HepG2 (cell line): ENCODE results near the gene C18orf63. TPM values are rescaled to one million over a fixed set of nuclear protein-coding genes. Genes with fewer than 3 reads are reported as not detected.

ENCODE experiments used
- HNF4G ChIP-seq, 2 experiments: sonication (generic) in 1 of 2; formaldehyde crosslinking in 1 of 2; IDR thresholded peaks; 2 replicates each; pipeline versions ENCODE4 v1.4.0 to v1.6.1; 2011 to 2020; ENCODE audit warnings: borderline replicate concordance in 2 of 2, low read depth in 2 of 2, mild to moderate bottlenecking in 2 of 2, low read length in 1 of 2, missing genetic modification reagents in 1 of 2, moderate library complexity in 1 of 2
- KAT8 ChIP-seq: IDR thresholded peaks from 2 replicates; pipeline ENCODE4 v1.6.1; 2016; ENCODE audit warnings: missing genetic modification reagents, missing compliant biosample characterization
- KDM1A ChIP-seq: IDR thresholded peaks from 2 replicates; pipeline ENCODE4 v1.6.1; 2016; ENCODE audit warnings: missing compliant biosample characterization
- MEIS2 ChIP-seq: sonication (generic); formaldehyde crosslinking; IDR thresholded peaks from 2 replicates; pipeline ENCODE4 v1.9.0; 2021; ENCODE audit warnings: mild to moderate bottlenecking, missing genetic modification reagents
- NR2F1 ChIP-seq, 2 experiments: fragments of 450-650 bp in 1 of 2; formaldehyde crosslinking in 1 of 2; IDR thresholded peaks; 2 replicates each; pipeline versions ENCODE4 v1.5.0 to v1.6.1; 2016 to 2020; ENCODE audit warnings: mild to moderate bottlenecking in 1 of 2, missing compliant biosample characterization in 1 of 2, missing genetic modification reagents in 1 of 2, moderate library complexity in 1 of 2
- PPARG ChIP-seq: conservative IDR thresholded peaks from 2 replicates; pipeline ENCODE4 v1.6.1; 2016; ENCODE audit warnings: missing biosample characterization, missing genetic modification reagents
- SAFB2 ChIP-seq: sonication (generic); formaldehyde crosslinking; IDR thresholded peaks from 2 replicates; pipeline ENCODE4 v1.5.1; 2020; ENCODE audit warnings: missing genetic modification reagents, low read depth, mild to moderate bottlenecking, borderline replicate concordance
- SOX5 ChIP-seq: IDR thresholded peaks from 2 replicates; pipeline ENCODE4 v1.6.1; 2016; ENCODE audit warnings: borderline replicate concordance
- ZBTB8A ChIP-seq: sonication (generic); formaldehyde crosslinking; IDR thresholded peaks from 2 replicates; pipeline ENCODE4 v1.4.0; 2020; ENCODE audit warnings: mild to moderate bottlenecking, low read depth, missing genetic modification reagents, borderline replicate concordance
- ZFP1 ChIP-seq: IDR thresholded peaks from 2 replicates; pipeline ENCODE4 v1.6.1; 2016
- ZNF3 ChIP-seq: IDR thresholded peaks from 2 replicates; pipeline ENCODE4 v1.7.0; 2017; ENCODE audit warnings: inconsistent platforms
- ZNF329 ChIP-seq: sonication (generic); formaldehyde crosslinking; IDR thresholded peaks from 2 replicates; pipeline ENCODE4 v1.9.0; 2021; ENCODE audit warnings: low read depth, mild to moderate bottlenecking, missing genetic modification reagents
- ZNF572 ChIP-seq: sonication (generic); formaldehyde crosslinking; IDR thresholded peaks from 2 replicates; pipeline ENCODE4 v1.5.1; 2020; ENCODE audit warnings: mild to moderate bottlenecking, missing genetic modification reagents
- ZNF790 ChIP-seq: sonication (generic); formaldehyde crosslinking; IDR thresholded peaks from 2 replicates; pipeline ENCODE4 v1.8.0; 2022; ENCODE audit warnings: missing genetic modification reagents, mild to moderate bottlenecking, borderline replicate concordance
- polyA plus RNA-seq, 8 experiments: library from polyadenylated mRNA; depleted of rRNA in 3 of 8; stranded (reverse) in 7 of 8; unstranded in 1 of 8; fragments of >200 nt; fragmentation: Illumina TruSeq in 4 of 8; extraction: Trizol in 4 of 8; gene quantifications; 2 replicates each; pipeline versions ENCODE4 v1.2.1 to v1.2.3, GENCODE V29; 2011 to 2016; ENCODE audit warnings: low read depth in 4 of 8, missing spikeins in 1 of 8, mixed read lengths in 1 of 8; ENCODE audit not compliant: insufficient read depth in 1 of 8
- total RNA-seq, 5 experiments: library from RNA; depleted of rRNA; stranded (reverse); fragments of >200 nt; fragmentation: Illumina TruSeq; extraction: Trizol; gene quantifications; 2 replicates each; pipeline ENCODE4 v1.2.3, GENCODE V29; 2016; ENCODE audit warnings: low read depth in 1 of 5
- TF ChIP-seq, protein P1 (sequence below): sonication (generic); formaldehyde crosslinking; IDR thresholded peaks from 2 replicates; pipeline ENCODE4 v1.4.0; 2020; ENCODE audit warnings: missing genetic modification reagents
- TF ChIP-seq, protein P2 (sequence below): sonication (generic); formaldehyde crosslinking; IDR thresholded peaks from 2 replicates; pipeline ENCODE4 v1.8.1; 2023; ENCODE audit warnings: missing genetic modification reagents, mild to moderate bottlenecking, borderline replicate concordance
- TF ChIP-seq, protein P3 (sequence below): sonication (generic); formaldehyde crosslinking; IDR thresholded peaks from 2 replicates; pipeline ENCODE4 v1.8.1; 2023; ENCODE audit warnings: mild to moderate bottlenecking, inconsistent platforms, moderate library complexity, missing genetic modification reagents, borderline replicate concordance
- TF ChIP-seq, protein P4 (sequence below): sonication (generic); formaldehyde crosslinking; IDR thresholded peaks from 2 replicates; pipeline ENCODE4; 2020; ENCODE audit warnings: missing genetic modification reagents, mild to moderate bottlenecking, borderline replicate concordance
- TF ChIP-seq, protein P5 (sequence below): IDR thresholded peaks from 2 replicates; pipeline ENCODE4 v1.6.1; 2016
- TF ChIP-seq, protein P6 (sequence below): sonication (generic); formaldehyde crosslinking; IDR thresholded peaks from 2 replicates; pipeline ENCODE4 v1.8.0; 2022; ENCODE audit warnings: missing genetic modification reagents, low read depth, mild to moderate bottlenecking, borderline replicate concordance

C18orf63 gene
- total and polyA plus RNA-seq, 2 of the 13 experiments (the other 11 are each of a cell fraction or from before 2014, with no cell fraction given) = 0.01 TPM; not detected in 1

DNA sequence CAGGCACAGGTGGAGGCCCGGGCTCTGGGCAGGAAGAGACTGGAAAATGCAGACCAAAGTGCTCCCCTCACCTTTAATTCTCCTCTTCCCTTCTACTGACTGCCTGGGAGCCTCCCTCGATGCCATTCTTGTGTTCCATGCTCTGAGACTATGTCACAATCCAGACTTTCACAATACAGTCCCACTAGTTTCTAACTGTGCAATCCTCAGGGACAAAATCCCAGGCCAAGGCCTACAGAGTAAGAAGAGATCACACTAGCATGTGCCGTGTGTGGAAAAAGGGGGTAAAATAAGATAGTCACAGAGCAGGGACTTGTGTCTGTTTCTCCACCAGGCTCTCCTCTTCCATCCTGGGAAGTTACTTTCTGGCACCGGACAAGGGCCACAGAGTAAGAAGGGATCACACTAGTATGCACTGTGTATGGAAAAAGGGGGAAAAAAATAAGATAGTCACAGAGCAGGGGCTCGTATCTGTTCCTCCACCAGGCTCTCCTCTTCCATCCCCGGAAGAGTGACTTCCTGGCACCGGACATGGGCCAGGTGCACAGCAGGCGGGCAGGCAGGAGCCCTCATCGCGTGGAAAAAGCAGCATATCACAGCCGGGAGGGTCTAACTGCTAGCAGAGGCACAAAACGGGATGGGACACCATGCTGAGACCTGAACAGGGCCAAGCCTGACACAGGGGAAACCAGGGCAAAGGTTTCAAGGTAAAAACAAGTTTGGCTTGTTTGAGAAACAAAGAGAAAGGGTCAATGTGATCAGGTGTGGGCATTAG lies 33.5 kb upstream of the C18orf63 start (continued):
- TF ChIP-seq, protein P1, sequence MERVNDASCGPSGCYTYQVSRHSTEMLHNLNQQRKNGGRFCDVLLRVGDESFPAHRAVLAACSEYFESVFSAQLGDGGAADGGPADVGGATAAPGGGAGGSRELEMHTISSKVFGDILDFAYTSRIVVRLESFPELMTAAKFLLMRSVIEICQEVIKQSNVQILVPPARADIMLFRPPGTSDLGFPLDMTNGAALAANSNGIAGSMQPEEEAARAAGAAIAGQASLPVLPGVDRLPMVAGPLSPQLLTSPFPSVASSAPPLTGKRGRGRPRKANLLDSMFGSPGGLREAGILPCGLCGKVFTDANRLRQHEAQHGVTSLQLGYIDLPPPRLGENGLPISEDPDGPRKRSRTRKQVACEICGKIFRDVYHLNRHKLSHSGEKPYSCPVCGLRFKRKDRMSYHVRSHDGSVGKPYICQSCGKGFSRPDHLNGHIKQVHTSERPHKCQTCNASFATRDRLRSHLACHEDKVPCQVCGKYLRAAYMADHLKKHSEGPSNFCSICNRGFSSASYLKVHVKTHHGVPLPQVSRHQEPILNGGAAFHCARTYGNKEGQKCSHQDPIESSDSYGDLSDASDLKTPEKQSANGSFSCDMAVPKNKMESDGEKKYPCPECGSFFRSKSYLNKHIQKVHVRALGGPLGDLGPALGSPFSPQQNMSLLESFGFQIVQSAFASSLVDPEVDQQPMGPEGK (CRISPR knock-in tag) = peak; percentile 33; the same call in 1 of the 2 replicates
- TF ChIP-seq NR2F1 (CRISPR knock-in tag; IDR thresholded peaks at IDR 0.05) (no peak), HNF4G (IDR thresholded peaks at IDR 0.05; ENCODE audit: borderline replicate concordance, low read depth, low read length) (peak; percentile 47; the same call in 1 of the 2 replicates), HNF4G (CRISPR knock-in tag; IDR thresholded peaks at IDR 0.05; ENCODE audit: borderline replicate concordance, low read depth) (no peak), ZFP1 (CRISPR knock-in tag) (no peak), MEIS2 (CRISPR knock-in tag) (0 out of 2 replicates have a peak, but pooled peaks have one; percentile 43), ZNF572 (CRISPR knock-in tag) (0 out of 2 replicates have a peak, but pooled peaks have one; percentile 74), PPARG (CRISPR knock-in tag) (peak; percentile 94), ZBTB8A (CRISPR knock-in tag) (no peak), ZNF790 (CRISPR knock-in tag) (no peak), ZNF3 (no peak), ZNF329 (no peak), SOX5 (CRISPR knock-in tag) (peak; percentile 40; the same call in 1 of the 2 replicates), SAFB2 (CRISPR knock-in tag) (no peak), KAT8 (no peak), KDM1A (CRISPR knock-in tag) (no peak; the same call in 1 of the 2 replicates)
- TF ChIP-seq, protein P2, sequence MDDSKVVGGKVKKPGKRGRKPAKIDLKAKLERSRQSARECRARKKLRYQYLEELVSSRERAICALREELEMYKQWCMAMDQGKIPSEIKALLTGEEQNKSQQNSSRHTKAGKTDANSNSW (CRISPR knock-in tag) = no peak
- TF ChIP-seq, protein P3, sequence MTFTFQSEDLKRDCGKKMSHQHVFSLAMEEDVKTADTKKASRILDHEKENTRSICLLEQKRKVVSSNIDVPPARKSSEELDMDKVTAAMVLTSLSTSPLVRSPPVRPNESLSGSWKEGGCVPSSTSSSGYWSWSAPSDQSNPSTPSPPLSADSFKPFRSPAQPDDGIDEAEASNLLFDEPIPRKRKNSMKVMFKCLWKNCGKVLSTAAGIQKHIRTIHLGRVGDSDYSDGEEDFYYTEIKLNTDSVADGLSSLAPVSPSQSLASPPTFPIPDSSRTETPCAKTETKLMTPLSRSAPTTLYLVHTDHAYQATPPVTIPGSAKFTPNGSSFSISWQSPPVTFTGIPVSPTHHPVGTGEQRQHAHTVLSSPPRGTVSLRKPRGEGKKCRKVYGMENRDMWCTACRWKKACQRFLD (CRISPR knock-in tag) = no peak
- TF ChIP-seq, protein P4, sequence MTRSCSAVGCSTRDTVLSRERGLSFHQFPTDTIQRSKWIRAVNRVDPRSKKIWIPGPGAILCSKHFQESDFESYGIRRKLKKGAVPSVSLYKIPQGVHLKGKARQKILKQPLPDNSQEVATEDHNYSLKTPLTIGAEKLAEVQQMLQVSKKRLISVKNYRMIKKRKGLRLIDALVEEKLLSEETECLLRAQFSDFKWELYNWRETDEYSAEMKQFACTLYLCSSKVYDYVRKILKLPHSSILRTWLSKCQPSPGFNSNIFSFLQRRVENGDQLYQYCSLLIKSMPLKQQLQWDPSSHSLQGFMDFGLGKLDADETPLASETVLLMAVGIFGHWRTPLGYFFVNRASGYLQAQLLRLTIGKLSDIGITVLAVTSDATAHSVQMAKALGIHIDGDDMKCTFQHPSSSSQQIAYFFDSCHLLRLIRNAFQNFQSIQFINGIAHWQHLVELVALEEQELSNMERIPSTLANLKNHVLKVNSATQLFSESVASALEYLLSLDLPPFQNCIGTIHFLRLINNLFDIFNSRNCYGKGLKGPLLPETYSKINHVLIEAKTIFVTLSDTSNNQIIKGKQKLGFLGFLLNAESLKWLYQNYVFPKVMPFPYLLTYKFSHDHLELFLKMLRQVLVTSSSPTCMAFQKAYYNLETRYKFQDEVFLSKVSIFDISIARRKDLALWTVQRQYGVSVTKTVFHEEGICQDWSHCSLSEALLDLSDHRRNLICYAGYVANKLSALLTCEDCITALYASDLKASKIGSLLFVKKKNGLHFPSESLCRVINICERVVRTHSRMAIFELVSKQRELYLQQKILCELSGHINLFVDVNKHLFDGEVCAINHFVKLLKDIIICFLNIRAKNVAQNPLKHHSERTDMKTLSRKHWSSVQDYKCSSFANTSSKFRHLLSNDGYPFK (CRISPR knock-in tag) = no peak; the same call in 1 of the 2 replicates
- TF ChIP-seq, protein P5, sequence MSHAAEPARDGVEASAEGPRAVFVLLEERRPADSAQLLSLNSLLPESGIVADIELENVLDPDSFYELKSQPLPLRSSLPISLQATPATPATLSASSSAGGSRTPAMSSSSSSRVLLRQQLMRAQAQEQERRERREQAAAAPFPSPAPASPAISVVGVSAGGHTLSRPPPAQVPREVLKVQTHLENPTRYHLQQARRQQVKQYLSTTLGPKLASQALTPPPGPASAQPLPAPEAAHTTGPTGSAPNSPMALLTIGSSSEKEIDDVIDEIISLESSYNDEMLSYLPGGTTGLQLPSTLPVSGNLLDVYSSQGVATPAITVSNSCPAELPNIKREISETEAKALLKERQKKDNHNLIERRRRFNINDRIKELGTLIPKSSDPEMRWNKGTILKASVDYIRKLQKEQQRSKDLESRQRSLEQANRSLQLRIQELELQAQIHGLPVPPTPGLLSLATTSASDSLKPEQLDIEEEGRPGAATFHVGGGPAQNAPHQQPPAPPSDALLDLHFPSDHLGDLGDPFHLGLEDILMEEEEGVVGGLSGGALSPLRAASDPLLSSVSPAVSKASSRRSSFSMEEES = no peak
- TF ChIP-seq, protein P6, sequence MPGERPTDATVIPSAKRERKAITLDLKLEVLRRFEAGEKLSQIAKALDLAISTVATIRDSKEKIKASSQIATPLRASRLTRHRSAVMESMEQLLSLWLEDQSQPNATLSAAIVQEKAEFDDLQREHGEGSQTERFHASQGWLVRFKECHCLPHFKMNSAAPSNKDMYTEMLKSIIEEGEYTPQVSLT (CRISPR knock-in tag) = no peak
